Heart left ventricle (tissue), 16 donors: ENCODE results near the gene OR52I1. TPM values are rescaled to one million over a fixed set of nuclear protein-coding genes. Genes with fewer than 3 reads are reported as not detected.
A peak's percentile ranks its signal among the peaks of the same experiment; 100 is the strongest.

Experiments used
- ATAC-seq, 4 donors: fragments of 200-7000 bp; cut with Tn5 transposase; one replicate each; pipeline ENCODE4 v1.9.1; 2020 to 2022; ENCODE audit warnings: moderate library complexity in 4 of 4, mild to moderate bottlenecking in 3 of 4, moderate number of reproducible peaks in 1 of 4
- DNase-seq, 5 donors: peaks; one replicate each; pipeline ENCODE4 v3.0.0-alpha.2; 2020
- H3K27ac ChIP-seq, 12 donors: fragments of 200-600 bp; sonication (generic) in 4 of 12; one replicate each; pipeline versions ENCODE4 v1.5.0 to v1.8.0; 2016 to 2022; ENCODE audit warnings: mild to moderate bottlenecking in 2 of 12
- H3K27me3 ChIP-seq, 9 donors: fragments of 200-600 bp; sonication (generic) in 2 of 9; one replicate each; pipeline versions ENCODE4 v1.5.1 to v1.8.0; 2016 to 2022; ENCODE audit warnings: mild to moderate bottlenecking in 3 of 9
- H3K36me3 ChIP-seq, 9 donors: fragments of 200-600 bp; sonication (generic) in 2 of 9; one replicate each; pipeline versions ENCODE4 v1.5.0 to v1.8.0; 2018 to 2022; ENCODE audit warnings: mild to moderate bottlenecking in 2 of 9
- H3K4me1 ChIP-seq, 12 donors: fragments of 200-600 bp; sonication (generic) in 4 of 12; one replicate each; pipeline versions ENCODE4 v1.5.0 to v1.8.0; 2016 to 2022; ENCODE audit warnings: mild to moderate bottlenecking in 3 of 12
- H3K4me3 ChIP-seq, 12 donors: fragments of 200-600 bp; sonication (generic) in 4 of 12; one replicate each; pipeline versions ENCODE4 v1.5.0 to v1.8.0; 2017 to 2022; ENCODE audit warnings: mild to moderate bottlenecking in 9 of 12, moderate library complexity in 4 of 12
- H3K9me3 ChIP-seq, 12 donors: fragments of 200-600 bp; sonication (generic) in 4 of 12; one replicate each; pipeline versions ENCODE4 v1.5.0 to v1.8.0; 2016 to 2022; ENCODE audit warnings: mild to moderate bottlenecking in 1 of 12
- CTCF ChIP-seq, 12 donors: fragments of 200-600 bp; sonication (generic) in 4 of 12; IDR thresholded peaks; one replicate each; pipeline versions ENCODE4 v1.5.0 to v1.8.0; 2018 to 2022; ENCODE audit warnings: antibody characterized with exemption in 12 of 12, mild to moderate bottlenecking in 5 of 12
- POLR2A ChIP-seq, 2 donors: fragments of 450-650 bp; IDR thresholded peaks; one replicate each; pipeline ENCODE4 v1.6.1; 2017; ENCODE audit warnings: antibody characterized with exemption in 2 of 2, mild to moderate bottlenecking in 2 of 2, moderate library complexity in 2 of 2
- WGBS, 4 donors: extraction: QIAGEN DNeasy Blood & Tissue Kit in 2 of 4; methylation state at CpG; one replicate each; pipeline versions ENCODE4 v1.1.5 to v1.1.7; 2013 to 2018; 5-methylcytosine and 5-hydroxymethylcytosine counted together
- intact Hi-C, 10 donors: fragments of 100-400 bp; cut with DNase I; formaldehyde crosslinking; loops; one replicate each; pipeline versions ENCODE4 v1.11.1 to v1.14.2; 2022
- polyA plus RNA-seq, 2 donors: library from polyadenylated mRNA; stranded (reverse); fragments of 200-250 nt; gene quantifications; one replicate each; pipeline ENCODE4 v1.2.3, GENCODE V29; 2013
- total RNA-seq, 9 donors: library from RNA; depleted of rRNA in 2 of 9; stranded (reverse); fragments of >200 nt in 2 of 9; fragmentation: NEBNext Ultra II Directional in 3 of 9; extraction: Animal tissue kit (Norgen Biotek cat#: 25700) in 3 of 9; gene quantifications; one replicate each; pipeline versions ENCODE4 v1.1.0 to v1.2.4, GENCODE V29; 2016 to 2023
- donor health status: ischemic (EF 13 %, LVEDD 7.1; RV severe dilation, severe dysfunction).
- donor health status: healthy with polysubstance abuse.
- donor health status: DM: no; HTN: yes; CAD: no.
- donor health status: DM: no; HTN: no; CAD: no.
- donor health status: ischemic (EF 25% LVEDD 6.9; RV normal size, moderate dysfunction).
- donor health status: ischemic (EF 25% LVEDD 5.7; RV mildly dilated, moderate dysfunction).
- donor health status: healthy.
- donor health status: DM: yes; HTN: yes; CAD: no.
- donor health status: ischemic (EF 35%, LVEDD 5.7; RV mildly dilated, moderate dysfunction).
- donor health status: nonischemic (EF 11% LVEDD 7.7; RV severe dilation, severe dysfunction).
- donor health status: DM: yes; HTN: yes; CAD: no.
- donor health status: PGD.
- donor health status: ischemic (EF 29% LVEDD 5.4; RV normal size, mild dysfunction).
- donor health status: nonischemic (EF 23%, LVEDD 6.1; RV moderate dilation, normal function).

The OR52I1 gene
- total and polyA plus RNA-seq, 11 donors: not detected

GRCh38 chr11:4626207-4627099 lies 32.6 kb downstream of the OR52I1 start:
- TF ChIP-seq CTCF (IDR thresholded peaks at IDR 0.05) (peak; percentile 36 to 86 (median 68)), POLR2A (IDR thresholded peaks at IDR 0.05) (no peak)
- H3K27ac ChIP-seq: no peak overlapping the region
- WGBS, 4 donors: 35 to 41% (median 39%) methylated on average over 15 of the region's 15 CpGs
- H3K27me3 ChIP-seq: no peaks in the 10 kb centered on the region
- ATAC-seq (peak in 2 of 4 donors; percentile 72 to 75), DNase-seq (peak in 4 of 5 donors; percentile 34 to 69 (median 58))
- H3K4me3 ChIP-seq: no peak overlapping the region
- peaks cover 0 to 11% (median 0%) of the 10 kb centered on the region in 12 donors for H3K9me3 ChIP-seq
- no peaks in the 10 kb centered on the region for H3K4me1 ChIP-seq
- intact Hi-C loops: loop anchor here in 7 of 10 donors (1.0 to 10.0 kb wide), 6 partner anchors 200 to 758 kb away; partner anchors contain the start of gene OR51M1 (in 6 of the 7)
- H3K36me3 ChIP-seq: no peaks in the 10 kb centered on the region

DNA sequence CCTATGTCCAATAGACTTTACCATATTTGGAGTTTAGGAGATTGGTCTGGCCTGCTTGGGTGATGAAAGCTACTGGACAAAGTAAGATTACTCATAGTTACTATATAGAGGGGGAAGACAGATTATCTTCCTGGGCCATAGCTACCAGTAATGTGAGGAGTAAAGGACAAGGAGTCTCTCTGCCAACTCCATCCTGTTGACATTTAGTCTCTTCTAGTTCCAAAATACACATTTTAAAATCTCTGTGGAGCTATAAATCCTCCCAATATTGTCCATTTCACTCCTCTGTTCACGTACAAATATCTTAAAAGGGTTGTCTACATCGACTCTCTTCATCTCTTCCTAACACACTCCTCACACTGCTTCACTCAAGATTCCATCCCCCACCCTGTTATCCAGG lies 42.3 kb downstream of the OR52I1 start:
- H3K27me3 ChIP-seq: peaks cover 0 to 3% (median 0%) of the 10 kb centered on the region in 9 donors
- intact Hi-C loops: loop anchor here in 9 of 10 donors (2.0 to 10.0 kb wide), 6 partner anchors 191 to 1169 kb away; partner anchors contain the start of gene OR52N2 (in 1 of the 9)
- TF ChIP-seq POLR2A (IDR thresholded peaks at IDR 0.05) (no peak), CTCF (IDR thresholded peaks at IDR 0.05) (no peak)
- DNase-seq (no peak), ATAC-seq (no peak)
- H3K4me3 ChIP-seq: no peak overlapping the region
- peaks cover 0 to 7% (median 2%) of the 10 kb centered on the region in 12 donors for H3K4me1 ChIP-seq
- no peaks in the 10 kb centered on the region for H3K9me3 ChIP-seq
- no peak overlapping the region for H3K27ac ChIP-seq
- H3K36me3 ChIP-seq: no peaks in the 10 kb centered on the region
- WGBS, 4 donors: 75 to 87% (median 77%) methylated on average over 2 of the region's 2 CpGs

DNA sequence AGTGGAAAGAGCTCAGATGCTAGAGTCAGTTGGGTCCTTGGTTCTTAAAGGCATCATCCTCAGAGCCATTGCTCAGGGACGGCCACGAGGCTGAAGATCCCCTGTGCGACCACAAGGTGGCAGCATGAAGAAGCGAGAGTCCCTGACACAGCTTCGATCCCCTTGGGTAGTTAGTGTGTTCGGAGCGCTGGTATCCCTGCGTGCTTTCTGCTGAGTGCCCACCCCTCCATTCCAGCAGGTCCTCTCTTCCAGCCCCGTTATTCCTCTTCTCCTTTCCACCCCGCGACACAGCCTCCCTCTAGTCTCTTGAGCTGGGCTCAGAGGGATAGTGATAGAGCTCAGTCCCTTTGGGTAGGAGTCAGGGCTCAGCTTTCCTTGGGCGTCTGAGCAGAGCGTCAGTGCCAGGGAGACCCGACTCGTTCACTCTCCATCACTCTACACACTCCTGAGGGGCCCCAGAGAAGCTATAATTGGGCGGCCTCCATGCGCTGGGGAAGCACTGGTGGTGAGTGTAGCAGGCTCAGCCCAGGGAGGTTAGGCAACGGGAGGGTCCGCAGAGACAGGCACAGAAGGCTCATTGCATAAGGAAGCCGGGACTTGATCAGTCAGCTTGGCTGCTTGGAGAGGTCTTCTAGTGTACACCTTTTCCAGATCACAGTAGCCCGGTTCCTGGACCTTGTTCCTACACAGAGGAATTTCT lies 43.3 kb downstream of the OR52I1 start, which contains the start of gene OR51D1:
Gene OR51D1, plus strand, starts transcription at position 516 of the 700 bp plus-strand sequence. CDS start 2,314 bp downstream, outside the sequence.
- H3K27ac ChIP-seq: peak within 1 kb of the TSS in 3 of 12 donors; percentile 27 to 39 (median 37)
- WGBS, 4 donors: 22 to 29% (median 26%) methylated on average over 20 to 21 of the region's 21 CpGs

More for the DNA sequence above, 43.3 kb downstream of the OR52I1 start, which contains the start of gene OR51D1:
- intact Hi-C loops: loop anchor here (1.0 to 10.0 kb wide), 8 partner anchors 189 to 1168 kb away; partner anchors contain the start of gene OR52N2 (in 1 of the 10)
- Histone ChIP-seq H3K36me3 (no peaks in the 10 kb centered on the region), H3K9me3 (no peaks in the 10 kb centered on the region), H3K4me3 (peak within 1 kb of the TSS in 10 of 12 donors; percentile 28 to 52 (median 38)), H3K27me3 (peaks cover 0 to 3% (median 0%) of the 10 kb centered on the region in 9 donors), H3K4me1 (peaks cover 0 to 17% (median 7%) of the 10 kb centered on the region in 12 donors)
- ATAC-seq (peak; percentile 88 to 98 (median 94)), DNase-seq (peak; percentile 70 to 84 (median 75))
- TF ChIP-seq CTCF (IDR thresholded peaks at IDR 0.05) (peak; percentile 84 to 97 (median 92)), POLR2A (IDR thresholded peaks at IDR 0.05) (no peak)
